Heart left ventricle (tissue), 13 donors: ENCODE results near the gene TNFRSF1B.

Source experiments
- POLR2A ChIP-seq, 2 donors: fragments of 450-650 bp; IDR thresholded peaks; one replicate each; pipeline ENCODE4 v1.6.1; 2017; ENCODE audit warnings: antibody characterized with exemption in 2 of 2, mild to moderate bottlenecking in 2 of 2, moderate library complexity in 2 of 2
- TF ChIP-seq, protein P1 (sequence below), 12 donors: fragments of 200-600 bp; sonication (generic) in 4 of 12; IDR thresholded peaks; one replicate each; pipeline versions ENCODE4 v1.5.0 to v1.8.0; 2018 to 2022; ENCODE audit warnings: antibody characterized with exemption in 12 of 12, mild to moderate bottlenecking in 5 of 12
- donor health status: ischemic (EF 13 %, LVEDD 7.1; RV severe dilation, severe dysfunction).
- donor health status: DM: no; HTN: yes; CAD: no.
- donor health status: DM: no; HTN: no; CAD: no.
- donor health status: ischemic (EF 25% LVEDD 6.9; RV normal size, moderate dysfunction).
- donor health status: ischemic (EF 25% LVEDD 5.7; RV mildly dilated, moderate dysfunction).
- donor health status: ischemic (EF 35%, LVEDD 5.7; RV mildly dilated, moderate dysfunction).
- donor health status: nonischemic (EF 11% LVEDD 7.7; RV severe dilation, severe dysfunction).
- donor health status: DM: yes; HTN: yes; CAD: no.
- donor health status: PGD.
- donor health status: ischemic (EF 29% LVEDD 5.4; RV normal size, mild dysfunction).
- donor health status: nonischemic (EF 23%, LVEDD 6.1; RV moderate dilation, normal function).

DNA sequence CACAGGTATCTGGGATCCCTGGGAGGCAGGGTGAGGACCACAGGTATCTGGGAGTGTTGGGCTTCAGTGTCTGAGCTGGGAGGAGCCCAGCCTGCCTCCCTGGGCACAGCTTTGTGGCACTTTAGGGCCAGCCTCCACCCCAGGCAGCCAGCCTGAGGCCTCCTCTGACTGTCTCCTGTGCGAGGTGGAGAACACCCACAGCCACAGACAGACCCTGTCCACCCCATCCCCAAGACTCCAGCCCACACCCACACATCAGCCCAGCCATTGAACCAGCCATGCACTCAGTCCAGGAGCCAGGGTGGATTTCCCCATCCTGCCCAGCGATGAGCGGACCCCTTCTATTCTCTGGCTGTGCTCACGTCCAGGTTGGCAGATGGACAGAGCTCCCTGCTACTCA, 21.8 kb upstream of the TNFRSF1B start:
- TF ChIP-seq, protein P1, sequence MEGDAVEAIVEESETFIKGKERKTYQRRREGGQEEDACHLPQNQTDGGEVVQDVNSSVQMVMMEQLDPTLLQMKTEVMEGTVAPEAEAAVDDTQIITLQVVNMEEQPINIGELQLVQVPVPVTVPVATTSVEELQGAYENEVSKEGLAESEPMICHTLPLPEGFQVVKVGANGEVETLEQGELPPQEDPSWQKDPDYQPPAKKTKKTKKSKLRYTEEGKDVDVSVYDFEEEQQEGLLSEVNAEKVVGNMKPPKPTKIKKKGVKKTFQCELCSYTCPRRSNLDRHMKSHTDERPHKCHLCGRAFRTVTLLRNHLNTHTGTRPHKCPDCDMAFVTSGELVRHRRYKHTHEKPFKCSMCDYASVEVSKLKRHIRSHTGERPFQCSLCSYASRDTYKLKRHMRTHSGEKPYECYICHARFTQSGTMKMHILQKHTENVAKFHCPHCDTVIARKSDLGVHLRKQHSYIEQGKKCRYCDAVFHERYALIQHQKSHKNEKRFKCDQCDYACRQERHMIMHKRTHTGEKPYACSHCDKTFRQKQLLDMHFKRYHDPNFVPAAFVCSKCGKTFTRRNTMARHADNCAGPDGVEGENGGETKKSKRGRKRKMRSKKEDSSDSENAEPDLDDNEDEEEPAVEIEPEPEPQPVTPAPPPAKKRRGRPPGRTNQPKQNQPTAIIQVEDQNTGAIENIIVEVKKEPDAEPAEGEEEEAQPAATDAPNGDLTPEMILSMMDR (IDR thresholded peaks at IDR 0.05), result no peak
- no peak for TF ChIP-seq POLR2A (IDR thresholded peaks at IDR 0.05)
